HEK293T (cell line): ENCODE data around the gene TPCN1.

Experiments
- CTCF ChIA-PET: fragments of 350-600 bp; formaldehyde crosslinking; extraction: SDS; loops from one replicate; lab custom pipeline; 2021; ENCODE audit warnings: antibody characterized with exemption, inconsistent platforms; lab: Yijun Ruan, JAX
- POLR2A ChIA-PET: fragments of 350-600 bp; formaldehyde crosslinking; extraction: SDS; loops from one replicate; lab custom pipeline; 2020; ENCODE audit warnings: antibody characterized with exemption, inconsistent platforms; lab: Yijun Ruan, JAX
- DNase-seq: peaks from one replicate; pipeline ENCODE4 v3.0.0; 2012; ENCODE audit warnings: mixed read lengths; ENCODE audit errors: extremely low spot score
- ARNT ChIP-seq: fragments of 450-650 bp; IDR thresholded peaks from 2 replicates; pipeline ENCODE4 v1.6.1; 2017; ENCODE audit warnings: mild to moderate bottlenecking
- BHLHE40 ChIP-seq: fragments of 450-650 bp; IDR thresholded peaks from 2 replicates; pipeline ENCODE4 v1.6.1; 2016; ENCODE audit warnings: mild to moderate bottlenecking, moderate library complexity, borderline replicate concordance
- CTBP1 ChIP-seq: fragments of 450-650 bp; IDR thresholded peaks from 2 replicates; pipeline ENCODE4 v1.6.1; 2016; ENCODE audit warnings: borderline replicate concordance
- ELF4 ChIP-seq: fragments of 450-650 bp; IDR thresholded peaks from 2 replicates; pipeline ENCODE4 v1.6.1; 2017; ENCODE audit warnings: antibody characterized with exemption
- FOXA1 ChIP-seq: fragments of 450-650 bp; IDR thresholded peaks from 2 replicates; pipeline ENCODE4 v1.6.1; 2016; ENCODE audit warnings: mild to moderate bottlenecking
- FOXK2 ChIP-seq: fragments of 450-650 bp; IDR thresholded peaks from 2 replicates; pipeline ENCODE4 v1.6.1; 2016; ENCODE audit warnings: mild to moderate bottlenecking
- FOXM1 ChIP-seq: fragments of 450-650 bp; IDR thresholded peaks from 2 replicates; pipeline ENCODE4 v1.6.1; 2017; ENCODE audit warnings: mild to moderate bottlenecking, borderline replicate concordance
- HDGF ChIP-seq: fragments of 450-650 bp; IDR thresholded peaks from 2 replicates; pipeline ENCODE4 v1.6.1; 2017; ENCODE audit warnings: antibody characterized with exemption, borderline replicate concordance
- L3MBTL2 ChIP-seq: fragments of 450-650 bp; conservative IDR thresholded peaks from 2 replicates; pipeline ENCODE4 v1.6.1; 2016; ENCODE audit warnings: mild to moderate bottlenecking
- LEF1 ChIP-seq: fragments of 450-650 bp; IDR thresholded peaks from 2 replicates; pipeline ENCODE4 v1.6.1; 2017; ENCODE audit warnings: mild to moderate bottlenecking, borderline replicate concordance
- NFRKB ChIP-seq: fragments of 450-650 bp; IDR thresholded peaks from 2 replicates; pipeline ENCODE4 v1.6.1; 2016; ENCODE audit warnings: mild to moderate bottlenecking, moderate library complexity
- PKNOX1 ChIP-seq: fragments of 450-650 bp; IDR thresholded peaks from 2 replicates; pipeline ENCODE4 v1.6.1; 2016
- SP1 ChIP-seq: fragments of 450-650 bp; IDR thresholded peaks from 2 replicates; pipeline ENCODE4 v1.6.1; 2017
- SUZ12 ChIP-seq: fragments of 450-650 bp; IDR thresholded peaks from 2 replicates; pipeline ENCODE4 v1.6.1; 2016; ENCODE audit warnings: mild to moderate bottlenecking
- TARDBP ChIP-seq: fragments of 450-650 bp; IDR thresholded peaks from 2 replicates; pipeline ENCODE4 v1.6.1; 2016
- ZNF384 ChIP-seq: fragments of 450-650 bp; IDR thresholded peaks from 2 replicates; pipeline ENCODE4 v1.6.1; 2016

The TPCN1 gene

DNA sequence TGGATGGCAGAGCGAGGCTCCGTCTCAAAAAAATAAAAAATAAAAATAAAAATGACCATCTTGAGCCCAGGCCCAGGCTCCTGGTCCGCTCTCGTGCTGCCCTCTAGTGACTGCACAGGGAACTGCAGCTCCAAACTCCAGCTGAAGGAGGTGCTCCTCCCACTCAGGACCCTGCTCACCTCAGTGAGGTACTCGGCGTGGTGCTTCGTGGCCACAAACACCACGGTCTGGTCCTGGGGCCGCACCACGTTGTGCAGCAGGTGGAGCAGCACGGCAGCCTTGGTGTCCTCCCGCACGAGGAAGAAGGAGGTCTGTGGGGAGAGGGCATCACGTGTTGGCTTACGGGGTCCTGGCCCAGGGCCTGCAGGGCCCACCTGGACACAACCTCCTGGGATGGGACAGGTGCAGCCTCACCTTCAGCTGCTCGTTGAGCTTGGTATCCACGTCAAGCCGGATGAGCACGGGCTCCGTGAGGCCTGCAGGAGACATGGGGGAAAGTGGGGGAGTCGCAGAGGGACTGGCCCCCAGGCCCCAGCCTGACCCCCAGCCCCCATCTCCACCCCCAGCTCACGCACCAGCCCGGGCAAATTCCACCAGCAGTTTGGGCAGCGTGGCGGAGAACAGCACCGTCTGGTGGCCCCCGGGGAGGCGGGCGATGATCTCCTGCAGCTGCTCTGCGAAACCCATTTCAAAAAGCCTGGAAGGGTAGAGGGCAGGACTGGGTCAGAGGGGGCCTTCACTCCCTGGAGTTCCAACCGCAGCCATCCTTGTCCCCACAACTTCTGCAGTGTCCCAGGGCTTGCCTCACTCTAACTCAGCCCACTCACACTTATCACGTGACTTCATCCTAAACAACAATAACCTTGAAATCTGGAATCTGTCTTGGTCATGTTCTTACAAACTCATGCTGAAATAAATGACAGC is 46.5 kb upstream of the TPCN1 start:
- ChIA-PET POLR2A (no interaction called here), CTCF (interaction anchor here (0.6 to 1.1 kb wide), 5 partner anchors 10 to 182 kb away, joined by 3 to 5 read pairs (median 3); no protein-coding TSS in a partner anchor)
- TF ChIP-seq FOXK2 (no peak), NFRKB (no peak), L3MBTL2 (no peak), FOXM1 (no peak), TARDBP (no peak)
- peak; percentile 79 for DNase-seq

DNA sequence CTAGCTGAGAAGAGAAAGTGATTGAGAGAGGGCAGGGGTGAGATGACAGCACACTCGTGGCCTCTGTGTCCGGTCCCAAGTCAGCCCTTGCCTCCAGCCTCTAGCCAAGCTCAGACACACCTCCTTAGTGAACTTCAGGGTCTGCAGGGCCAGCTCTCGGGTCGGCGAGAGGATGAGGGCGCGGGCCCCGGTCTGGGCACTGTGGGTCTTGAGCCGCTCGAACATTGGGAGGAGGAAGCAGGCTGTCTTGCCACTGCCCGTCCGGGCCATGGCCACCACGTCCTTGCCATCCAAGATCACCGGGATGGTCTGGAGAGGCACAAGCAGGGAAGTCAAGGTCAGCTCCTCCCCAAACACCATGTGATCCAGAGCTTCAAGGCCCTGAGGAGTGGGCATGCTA is 42.2 kb upstream of the TPCN1 start:
- POLR2A ChIA-PET: interaction anchor here (1.6 kb wide), 1 partner anchor 14 kb away, joined by 3 read pairs; no protein-coding TSS in a partner anchor
- TF ChIP-seq ELF4 (no peak), L3MBTL2 (no peak), ARNT (no peak), FOXM1 (no peak)
- CTCF ChIA-PET: interaction anchor here (0.8 kb wide), 1 partner anchor 82 kb away, joined by 3 read pairs; no protein-coding TSS in a partner anchor
- DNase-seq: no peak

- POLR2A ChIA-PET: no interaction called here
- TF ChIP-seq L3MBTL2 (no peak), SP1 (no peak), FOXM1 (no peak), ELF4 (no peak), TARDBP (no peak), ARNT (no peak)
- CTCF ChIA-PET: no interaction called here
- DNase-seq: no peak
Measured at GRCh38 chr12:113180333-113180732, 40.9 kb upstream of the TPCN1 start.

DNA sequence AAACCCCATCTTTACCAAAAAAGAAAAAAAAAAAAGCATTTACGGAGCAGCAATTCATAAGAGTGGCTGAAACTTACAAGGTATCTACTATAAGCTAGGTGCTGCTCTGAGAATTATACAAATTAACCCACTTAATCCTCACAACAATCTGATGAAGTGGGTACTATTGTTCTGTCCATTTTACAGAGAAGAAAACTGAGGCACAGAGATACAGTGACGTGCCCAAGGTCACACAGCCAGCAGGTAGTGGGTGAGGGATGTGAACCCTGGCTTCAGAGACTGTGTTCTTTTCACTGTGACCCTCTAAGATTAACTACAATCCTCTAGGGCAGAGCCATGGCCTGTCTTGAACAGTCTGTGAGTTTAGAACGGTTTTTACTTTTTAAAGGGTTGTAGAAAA is 39.3 kb upstream of the TPCN1 start:
- no peak for TF ChIP-seq ELF4
- no peak for TF ChIP-seq TARDBP
- TF ChIP-seq PKNOX1: no peak
- no peak for TF ChIP-seq CTBP1
- no peak for TF ChIP-seq SUZ12
- no peak for TF ChIP-seq FOXA1
- no peak for TF ChIP-seq L3MBTL2
- no peak for TF ChIP-seq SP1
- TF ChIP-seq LEF1: no peak
- TF ChIP-seq BHLHE40: no peak
- no peak for TF ChIP-seq HDGF
- no peak for TF ChIP-seq FOXM1
- TF ChIP-seq FOXK2: no peak
- no peak for DNase-seq
- ChIA-PET POLR2A (no interaction called here), CTCF (no interaction called here)

DNA sequence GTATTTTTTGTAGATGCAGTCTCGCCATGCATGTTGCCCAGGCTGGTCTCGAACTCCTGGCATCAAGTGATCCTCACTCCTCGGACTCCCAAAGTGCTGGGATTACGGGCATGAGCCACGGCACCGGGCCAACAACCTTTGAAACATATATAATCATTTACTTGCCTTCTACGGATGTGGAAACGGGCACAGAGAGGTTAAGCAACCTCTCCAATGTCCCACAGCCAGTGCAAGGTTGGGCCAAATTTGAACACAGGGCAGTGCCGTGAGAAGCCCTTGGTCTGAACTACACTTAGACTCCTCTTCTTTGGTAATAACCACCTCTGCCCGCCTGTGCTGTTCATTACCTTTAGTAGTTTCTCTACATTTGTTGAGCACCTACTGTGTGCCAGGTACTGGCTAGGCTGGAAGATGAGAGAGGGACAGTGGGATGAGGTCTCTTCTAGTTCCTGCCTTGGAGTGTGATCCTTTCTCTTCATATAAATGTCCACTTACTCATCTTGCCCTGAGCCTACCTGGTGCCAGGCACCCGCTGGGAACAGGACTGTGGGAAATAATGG is 38.2 kb upstream of the TPCN1 start:
- TF ChIP-seq FOXM1: no peak
- no peak for TF ChIP-seq SP1
- TF ChIP-seq LEF1: no peak
- no peak for TF ChIP-seq PKNOX1
- no peak for TF ChIP-seq L3MBTL2
- TF ChIP-seq NFRKB: no peak
- TF ChIP-seq FOXK2: no peak
- TF ChIP-seq ELF4: no peak
- TF ChIP-seq ZNF384: no peak
- no peak for TF ChIP-seq ARNT
- no peak for TF ChIP-seq TARDBP
- TF ChIP-seq SUZ12: no peak
- no peak for TF ChIP-seq CTBP1
- no peak for TF ChIP-seq HDGF
- no peak for TF ChIP-seq BHLHE40
- TF ChIP-seq FOXA1: no peak
- DNase-seq: no peak
- CTCF ChIA-PET: interaction anchor here (0.6 to 0.7 kb wide), 2 partner anchors 127 to 129 kb away, joined by 3 to 4 read pairs; partner anchors contain the start of gene DTX1
- POLR2A ChIA-PET: no interaction called here

GRCh38 chr12:113184098-113184899 is 37.0 kb upstream of the TPCN1 start:
- CTCF ChIA-PET: interaction anchor here (1.0 kb wide), 1 partner anchor 31 kb away, joined by 3 read pairs; no protein-coding TSS in a partner anchor
- no peak for TF ChIP-seq NFRKB
- TF ChIP-seq BHLHE40: no peak
- TF ChIP-seq FOXK2: no peak
- no peak for TF ChIP-seq L3MBTL2
- no peak for TF ChIP-seq ZNF384
- TF ChIP-seq ELF4: no peak
- no peak for TF ChIP-seq SP1
- no peak for TF ChIP-seq ARNT
- TF ChIP-seq LEF1: no peak
- no peak for TF ChIP-seq HDGF
- no peak for TF ChIP-seq SUZ12
- TF ChIP-seq TARDBP: no peak
- POLR2A ChIA-PET: interaction anchor here (1.2 to 2.0 kb wide), 3 partner anchors 12 to 37 kb away, joined by 3 to 7 read pairs (median 5); partner anchors contain the start of gene TPCN1
- no peak for DNase-seq
